Endodermal cell (in vitro differentiated cells): ENCODE data around the gene CGA. TPM values are rescaled to one million over a fixed set of nuclear protein-coding genes. Genes with fewer than 3 reads are reported as not detected.

ENCODE experiments used
- DNase-seq: peaks from one replicate; pipeline ENCODE4 v3.0.0-alpha.2; 2017
- H3K27ac ChIP-seq: 2 replicates; pipeline ENCODE4 v1.5.1; 2013; ENCODE audit warnings: mild to moderate bottlenecking, low read depth, low read length, moderate library complexity
- H3K27me3 ChIP-seq: 2 replicates; pipeline ENCODE4 v1.6.1; 2013; ENCODE audit warnings: mild to moderate bottlenecking, low read length, moderate library complexity; ENCODE audit not compliant: insufficient read depth, control insufficient read depth, poor library complexity, severe bottlenecking
- H3K36me3 ChIP-seq: 2 replicates; pipeline ENCODE4 v1.7.0; 2013; ENCODE audit warnings: mild to moderate bottlenecking, low read length, moderate library complexity; ENCODE audit not compliant: control insufficient read depth, insufficient read depth
- H3K4me1 ChIP-seq: one replicate; pipeline ENCODE4 v1.7.0; 2013; ENCODE audit warnings: low read length; ENCODE audit not compliant: control insufficient read depth, insufficient read depth
- H3K4me3 ChIP-seq: 2 replicates; pipeline ENCODE4 v1.5.1; 2013; ENCODE audit warnings: mild to moderate bottlenecking, low read length, moderate library complexity
- H3K9ac ChIP-seq: 2 replicates; pipeline ENCODE4 v1.6.1; 2013; ENCODE audit warnings: mild to moderate bottlenecking, low read length, moderate library complexity; ENCODE audit not compliant: poor library complexity, severe bottlenecking; ENCODE audit errors: extremely low read depth
- H3K9me3 ChIP-seq: 2 replicates; pipeline ENCODE4 v1.6.1; 2013; ENCODE audit warnings: mild to moderate bottlenecking, low read length, moderate library complexity; ENCODE audit not compliant: control insufficient read depth
- H3K27ac Mint-ChIP-seq: 2 replicates; pipeline ENCODE4 v1.8.0; 2020; ENCODE audit warnings: mixed read lengths
- H3K27me3 Mint-ChIP-seq: 2 replicates; pipeline ENCODE4 v1.8.0; 2021; ENCODE audit warnings: mild to moderate bottlenecking, mixed read lengths; ENCODE audit not compliant: insufficient read depth
- H3K36me3 Mint-ChIP-seq: 2 replicates; pipeline ENCODE4 v1.8.0; 2020; ENCODE audit warnings: low read depth, mixed read lengths
- H3K4me1 Mint-ChIP-seq: 2 replicates; pipeline ENCODE4 v1.8.0; 2020; ENCODE audit warnings: mixed read lengths
- H3K4me3 Mint-ChIP-seq: 2 replicates; pipeline ENCODE4 v1.8.0; 2020; ENCODE audit warnings: mild to moderate bottlenecking, moderate library complexity, mixed read lengths
- H3K9me3 Mint-ChIP-seq: 2 replicates; pipeline ENCODE4 v1.8.0; 2020; ENCODE audit warnings: mild to moderate bottlenecking, mixed read lengths
- WGBS, 2 experiments: methylation state at CpG; one replicate each; pipeline versions ENCODE4 v1.1.5 to v1.1.7; 2013; ENCODE audit warnings: missing lambda C conversion rate in 2 of 2, mixed read lengths in 1 of 2; ENCODE audit not compliant: insufficient coverage in 1 of 2, insufficient read length in 1 of 2; 5-methylcytosine and 5-hydroxymethylcytosine counted together
- total RNA-seq, 2 donors: library from RNA; stranded (reverse); fragmentation: NEBNext Ultra II Directional in 1 of 2; extraction: Animal tissue kit (Norgen Biotek cat#: 25700) in 1 of 2; gene quantifications; 2 replicates in 1 of 2; 3 replicates in 1 of 2; pipeline ENCODE4 v1.2.1, GENCODE V29; 2021
- TF ChIP-seq, protein P1 (sequence below): fragments of 200-600 bp; sonication (generic); conservative IDR thresholded peaks from 2 replicates; pipeline ENCODE4 v1.5.0; 2021; ENCODE audit warnings: antibody characterized with exemption, mild to moderate bottlenecking

CGA gene
- total RNA-seq, 2 donors from 2014 or later, result not detected

DNA sequence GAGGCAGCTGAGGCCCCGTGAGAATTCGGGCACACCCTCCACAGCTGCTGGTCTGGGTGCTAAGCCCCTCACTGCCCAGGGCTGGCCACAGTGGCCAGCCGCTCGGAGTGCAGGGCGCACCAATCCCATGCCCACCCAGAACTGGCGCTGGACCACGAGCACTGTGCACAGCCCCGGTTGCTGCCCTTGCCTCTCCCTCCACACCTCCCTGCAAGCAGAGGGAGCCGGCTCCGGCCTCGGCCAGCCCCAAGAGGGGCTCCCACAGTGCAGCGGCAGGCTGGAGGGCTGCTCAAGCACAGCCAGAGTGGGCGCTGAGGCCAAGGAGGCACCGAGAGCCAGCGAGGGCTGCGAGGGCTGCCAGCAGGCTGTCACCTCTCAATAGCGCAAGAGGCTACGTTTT lies 35.0 kb downstream of the CGA start:
- Histone ChIP-seq H3K9ac (no peak overlapping the region), H3K9me3 (no peaks in the 10 kb centered on the region), H3K4me3 (no peak overlapping the region), H3K36me3 (no peaks in the 10 kb centered on the region), H3K27me3 (no peaks in the 10 kb centered on the region), H3K4me1 (no peaks in the 10 kb centered on the region), H3K27ac (no peak overlapping the region)
- Mint-ChIP-seq H3K27me3 (no peaks in the 10 kb centered on the region), H3K4me1 (no peaks in the 10 kb centered on the region), H3K27ac (no peak overlapping the region), H3K9me3 (peaks cover 5% of the 10 kb centered on the region), H3K36me3 (no peaks in the 10 kb centered on the region), H3K4me3 (no peak overlapping the region)
- WGBS, 2 experiments, result 88 to 96% methylated on average over 5 to 18 of the region's 18 CpGs
- TF ChIP-seq, protein P1, sequence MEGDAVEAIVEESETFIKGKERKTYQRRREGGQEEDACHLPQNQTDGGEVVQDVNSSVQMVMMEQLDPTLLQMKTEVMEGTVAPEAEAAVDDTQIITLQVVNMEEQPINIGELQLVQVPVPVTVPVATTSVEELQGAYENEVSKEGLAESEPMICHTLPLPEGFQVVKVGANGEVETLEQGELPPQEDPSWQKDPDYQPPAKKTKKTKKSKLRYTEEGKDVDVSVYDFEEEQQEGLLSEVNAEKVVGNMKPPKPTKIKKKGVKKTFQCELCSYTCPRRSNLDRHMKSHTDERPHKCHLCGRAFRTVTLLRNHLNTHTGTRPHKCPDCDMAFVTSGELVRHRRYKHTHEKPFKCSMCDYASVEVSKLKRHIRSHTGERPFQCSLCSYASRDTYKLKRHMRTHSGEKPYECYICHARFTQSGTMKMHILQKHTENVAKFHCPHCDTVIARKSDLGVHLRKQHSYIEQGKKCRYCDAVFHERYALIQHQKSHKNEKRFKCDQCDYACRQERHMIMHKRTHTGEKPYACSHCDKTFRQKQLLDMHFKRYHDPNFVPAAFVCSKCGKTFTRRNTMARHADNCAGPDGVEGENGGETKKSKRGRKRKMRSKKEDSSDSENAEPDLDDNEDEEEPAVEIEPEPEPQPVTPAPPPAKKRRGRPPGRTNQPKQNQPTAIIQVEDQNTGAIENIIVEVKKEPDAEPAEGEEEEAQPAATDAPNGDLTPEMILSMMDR, result no peak
- no peak for DNase-seq

DNA sequence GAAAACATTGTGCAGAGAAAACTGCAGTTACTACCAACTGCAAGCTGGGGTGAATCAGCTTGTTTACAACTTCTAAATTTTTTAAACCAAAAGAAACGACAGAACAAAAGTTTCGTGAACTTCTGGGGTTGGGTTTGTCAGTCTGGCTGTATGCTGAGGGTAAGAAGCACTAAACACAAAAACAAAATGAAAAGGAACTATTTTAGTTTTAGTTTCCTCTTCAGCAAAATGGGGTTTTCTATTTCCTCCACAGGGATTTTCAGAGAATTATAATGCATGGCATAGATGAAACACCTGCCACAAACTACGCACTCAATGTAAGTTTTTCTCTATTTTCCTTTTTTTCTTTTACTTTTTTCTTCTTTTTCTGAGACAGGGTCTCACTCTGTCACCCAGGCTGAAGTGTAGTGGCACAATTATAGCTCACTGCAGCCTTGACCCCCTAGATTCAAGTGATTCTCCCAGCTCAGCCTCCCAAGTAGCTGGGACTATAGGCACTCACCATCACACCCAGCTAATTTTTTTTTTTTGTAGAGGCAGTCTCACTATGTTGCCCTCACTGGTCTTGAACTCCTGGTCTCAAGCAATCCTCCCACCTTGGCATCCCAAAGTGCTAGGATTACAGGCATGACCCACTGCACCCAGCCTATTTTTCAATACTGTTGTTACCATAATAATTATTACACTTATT lies 40.6 kb downstream of the CGA start:
- WGBS, 2 experiments, result 88% methylated on average over 3 of the region's 3 CpGs; no CpG with 5 or more reads in 1 of the 2 experiments
- no peaks in the 10 kb centered on the region for H3K9me3 ChIP-seq
- no peaks in the 10 kb centered on the region for H3K4me1 Mint-ChIP-seq

DNA sequence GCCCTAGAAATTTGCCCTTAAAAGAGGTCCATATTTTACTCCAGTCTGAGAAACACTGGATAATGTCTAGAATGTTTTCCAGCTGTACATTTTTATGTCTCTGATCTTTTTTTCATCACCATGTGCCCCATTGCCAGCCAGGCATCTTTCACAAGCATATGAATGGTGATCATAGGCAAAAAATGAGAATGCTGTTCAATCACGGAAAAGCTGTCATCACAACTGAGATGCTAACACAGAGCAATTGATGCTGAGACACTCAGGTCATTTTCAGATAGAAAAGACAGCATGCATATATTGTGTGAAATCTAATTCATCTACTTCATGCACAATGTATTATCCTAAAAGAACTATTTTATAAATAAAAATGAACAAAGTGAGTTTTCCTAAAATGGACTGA lies 41.6 kb downstream of the CGA start:
- H3K9me3 ChIP-seq, result no peaks in the 10 kb centered on the region
- H3K36me3 ChIP-seq, result no peaks in the 10 kb centered on the region
- TF ChIP-seq, protein P1, result no peak
- no peak overlapping the region for H3K27ac ChIP-seq
- no peak for DNase-seq
- Mint-ChIP-seq H3K4me1 (no peaks in the 10 kb centered on the region), H3K27ac (no peak overlapping the region), H3K9me3 (no peaks in the 10 kb centered on the region), H3K27me3 (no peaks in the 10 kb centered on the region), H3K4me3 (no peak overlapping the region), H3K36me3 (no peaks in the 10 kb centered on the region)
- 86 to 100% methylated on average over 1 of the region's 1 CpG for WGBS, 2 experiments
- no peak overlapping the region for H3K4me3 ChIP-seq
- H3K27me3 ChIP-seq, result no peaks in the 10 kb centered on the region
- H3K9ac ChIP-seq, result no peak overlapping the region
- H3K4me1 ChIP-seq, result no peaks in the 10 kb centered on the region

More for the DNA sequence above, 40.6 kb downstream of the CGA start:
- H3K9ac ChIP-seq, result no peak overlapping the region
- no peak overlapping the region for H3K4me3 Mint-ChIP-seq
- H3K27ac ChIP-seq, result no peak overlapping the region
- no peak overlapping the region for H3K27ac Mint-ChIP-seq
- no peaks in the 10 kb centered on the region for H3K27me3 Mint-ChIP-seq
- H3K36me3 ChIP-seq, result no peaks in the 10 kb centered on the region
- no peaks in the 10 kb centered on the region for H3K27me3 ChIP-seq
- no peaks in the 10 kb centered on the region for H3K4me1 ChIP-seq
- no peak overlapping the region for H3K4me3 ChIP-seq
- TF ChIP-seq, protein P1, result no peak
- DNase-seq, result no peak
- peaks cover under 1% of the 10 kb centered on the region for H3K9me3 Mint-ChIP-seq
- no peaks in the 10 kb centered on the region for H3K36me3 Mint-ChIP-seq
